ENCODE data around the gene ZSCAN2.

ZSCAN2 gene

GRCh38 chr15:84600331-84600686 is 500 bp upstream of the ZSCAN2 start:
- DNase-seq (ENCODE audit: extremely low spot score) = no peak
- CTCF ChIA-PET = interaction anchor here (1.2 to 4.0 kb wide), 4 partner anchors 12 to 329 kb away, joined by 3 to 23 read pairs (median 10); no protein-coding TSS in a partner anchor
- TF ChIP-seq, protein P1, sequence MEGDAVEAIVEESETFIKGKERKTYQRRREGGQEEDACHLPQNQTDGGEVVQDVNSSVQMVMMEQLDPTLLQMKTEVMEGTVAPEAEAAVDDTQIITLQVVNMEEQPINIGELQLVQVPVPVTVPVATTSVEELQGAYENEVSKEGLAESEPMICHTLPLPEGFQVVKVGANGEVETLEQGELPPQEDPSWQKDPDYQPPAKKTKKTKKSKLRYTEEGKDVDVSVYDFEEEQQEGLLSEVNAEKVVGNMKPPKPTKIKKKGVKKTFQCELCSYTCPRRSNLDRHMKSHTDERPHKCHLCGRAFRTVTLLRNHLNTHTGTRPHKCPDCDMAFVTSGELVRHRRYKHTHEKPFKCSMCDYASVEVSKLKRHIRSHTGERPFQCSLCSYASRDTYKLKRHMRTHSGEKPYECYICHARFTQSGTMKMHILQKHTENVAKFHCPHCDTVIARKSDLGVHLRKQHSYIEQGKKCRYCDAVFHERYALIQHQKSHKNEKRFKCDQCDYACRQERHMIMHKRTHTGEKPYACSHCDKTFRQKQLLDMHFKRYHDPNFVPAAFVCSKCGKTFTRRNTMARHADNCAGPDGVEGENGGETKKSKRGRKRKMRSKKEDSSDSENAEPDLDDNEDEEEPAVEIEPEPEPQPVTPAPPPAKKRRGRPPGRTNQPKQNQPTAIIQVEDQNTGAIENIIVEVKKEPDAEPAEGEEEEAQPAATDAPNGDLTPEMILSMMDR (IDR thresholded peaks at IDR 0.05; ENCODE audit: control extremely low read depth, extremely low read depth, low read depth, missing control alignments) = no peak
- POLR2A ChIA-PET = no interaction called here

- ChIA-PET POLR2A (interaction anchor here (0.7 kb wide), 1 partner anchor 23 kb away, joined by 3 read pairs; no protein-coding TSS in a partner anchor), CTCF (interaction anchor here (1.0 to 4.0 kb wide), 4 partner anchors 13 to 327 kb away, joined by 3 to 23 read pairs (median 11); no protein-coding TSS in a partner anchor)
- TF ChIP-seq, protein P1 (IDR thresholded peaks at IDR 0.05; ENCODE audit: control extremely low read depth, extremely low read depth, low read depth, missing control alignments) = no peak
- no peak for DNase-seq (ENCODE audit: extremely low spot score)
Observed at GRCh38 chr15:84601555-84601838, 688 bp downstream of the ZSCAN2 start.

DNA sequence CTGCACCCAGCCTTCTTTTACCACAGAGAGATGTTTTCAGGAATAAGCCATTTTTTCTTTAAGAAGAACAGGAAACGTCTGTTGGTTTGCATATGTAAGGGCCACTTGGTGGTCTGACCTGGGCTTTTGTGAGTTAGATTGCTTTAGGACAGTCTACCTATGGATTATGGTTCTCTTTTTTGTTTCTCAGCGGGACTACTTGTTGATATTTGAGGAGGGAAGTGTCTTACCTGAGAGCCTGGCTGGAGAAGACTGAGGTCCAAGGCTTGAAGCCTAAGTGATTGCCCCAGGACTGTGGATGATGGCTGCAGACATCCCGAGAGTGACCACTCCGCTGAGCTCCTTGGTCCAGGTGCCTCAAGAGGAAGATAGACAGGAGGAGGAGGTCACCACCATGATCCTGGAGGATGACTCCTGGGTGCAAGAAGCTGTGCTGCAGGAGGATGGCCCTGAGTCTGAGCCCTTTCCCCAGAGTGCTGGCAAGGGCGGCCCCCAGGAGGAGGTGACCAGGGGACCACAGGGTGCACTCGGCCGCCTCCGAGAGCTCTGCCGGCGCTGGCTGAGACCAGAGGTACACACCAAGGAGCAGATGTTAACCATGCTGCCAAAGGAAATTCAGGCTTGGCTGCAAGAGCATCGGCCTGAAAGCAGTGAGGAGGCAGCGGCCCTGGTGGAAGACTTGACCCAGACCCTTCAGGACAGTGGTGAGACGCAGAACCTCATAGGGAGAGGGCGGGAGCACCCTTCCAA is 3.0 kb downstream of the ZSCAN2 start:
- TF ChIP-seq, protein P1 (IDR thresholded peaks at IDR 0.05; ENCODE audit: control extremely low read depth, extremely low read depth, low read depth, missing control alignments) = no peak
- no peak for DNase-seq (ENCODE audit: extremely low spot score)
- POLR2A ChIA-PET = interaction anchor here (1.1 kb wide), 1 partner anchor 132 kb away, joined by 6 read pairs; no protein-coding TSS in a partner anchor
- CTCF ChIA-PET = interaction anchor here (1.1 kb wide), 2 partner anchors 10 to 324 kb away, joined by 3 read pairs; no protein-coding TSS in a partner anchor

DNA sequence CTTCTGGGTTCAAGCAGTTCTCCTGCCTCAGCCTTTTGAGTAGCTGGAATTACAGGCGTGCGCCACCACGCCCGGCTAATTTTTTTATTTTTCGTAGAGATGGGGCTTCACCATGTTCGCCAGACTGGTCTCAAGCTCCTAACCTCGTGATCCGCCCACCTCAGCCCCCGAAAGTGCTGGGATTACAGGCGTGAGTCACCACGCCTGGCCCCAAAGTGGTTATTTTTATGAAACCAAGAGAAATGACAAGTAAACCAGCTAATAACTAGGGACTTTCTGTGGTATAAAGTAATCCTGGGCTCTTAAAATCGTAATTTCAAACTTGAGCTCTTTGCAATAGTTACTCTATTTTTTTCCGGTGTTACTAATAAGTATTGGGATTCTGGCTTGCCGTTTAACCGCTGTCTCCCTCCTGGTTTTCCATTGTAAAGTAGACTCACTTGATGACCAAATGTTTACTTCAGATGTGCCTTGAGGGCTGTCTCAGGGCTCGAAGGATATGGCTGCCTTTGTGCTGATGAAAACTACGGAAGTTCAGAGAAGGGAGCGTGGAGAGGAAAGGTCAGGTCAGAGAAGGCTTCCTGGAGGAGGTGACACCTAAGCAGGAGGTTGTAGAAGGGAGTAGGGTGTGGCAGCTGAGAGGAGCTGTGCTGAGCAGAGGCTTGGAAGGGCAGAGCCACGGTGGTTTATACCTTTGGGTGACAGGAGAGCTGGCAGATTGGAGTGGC is 4.2 kb downstream of the ZSCAN2 start:
- CTCF ChIA-PET = interaction anchor here (1.0 to 1.3 kb wide), 7 partner anchors 10 to 323 kb away, joined by 3 to 4 read pairs (median 3); no protein-coding TSS in a partner anchor
- TF ChIP-seq, protein P1 (IDR thresholded peaks at IDR 0.05; ENCODE audit: control extremely low read depth, extremely low read depth, low read depth, missing control alignments) = no peak
- DNase-seq (ENCODE audit: extremely low spot score) = no peak
- POLR2A ChIA-PET = interaction anchor here (1.1 kb wide), 1 partner anchor 130 kb away, joined by 6 read pairs; no protein-coding TSS in a partner anchor

DNA sequence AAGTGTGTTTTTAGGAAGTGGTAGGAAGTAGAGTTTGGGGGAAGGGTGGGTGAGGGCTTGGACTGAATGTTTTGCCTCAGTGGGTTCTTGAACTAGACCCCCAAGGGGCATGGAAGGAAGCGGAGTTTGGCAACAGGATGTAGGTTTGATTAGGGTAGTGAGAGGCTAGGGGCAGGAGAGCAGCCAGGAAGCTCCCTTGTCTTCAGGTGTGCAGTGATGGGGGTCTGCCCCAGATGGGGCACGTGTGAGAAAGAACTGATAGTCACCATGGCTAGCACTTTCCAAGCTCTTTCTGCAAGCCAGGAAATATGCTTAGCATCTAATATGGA is 4.7 kb downstream of the ZSCAN2 start:
- TF ChIP-seq, protein P1 (IDR thresholded peaks at IDR 0.05; ENCODE audit: control extremely low read depth, extremely low read depth, low read depth, missing control alignments) = no peak
- CTCF ChIA-PET = interaction anchor here (1.0 to 1.3 kb wide), 5 partner anchors 11 to 50 kb away, joined by 3 to 4 read pairs (median 4); no protein-coding TSS in a partner anchor
- POLR2A ChIA-PET = no interaction called here

DNA sequence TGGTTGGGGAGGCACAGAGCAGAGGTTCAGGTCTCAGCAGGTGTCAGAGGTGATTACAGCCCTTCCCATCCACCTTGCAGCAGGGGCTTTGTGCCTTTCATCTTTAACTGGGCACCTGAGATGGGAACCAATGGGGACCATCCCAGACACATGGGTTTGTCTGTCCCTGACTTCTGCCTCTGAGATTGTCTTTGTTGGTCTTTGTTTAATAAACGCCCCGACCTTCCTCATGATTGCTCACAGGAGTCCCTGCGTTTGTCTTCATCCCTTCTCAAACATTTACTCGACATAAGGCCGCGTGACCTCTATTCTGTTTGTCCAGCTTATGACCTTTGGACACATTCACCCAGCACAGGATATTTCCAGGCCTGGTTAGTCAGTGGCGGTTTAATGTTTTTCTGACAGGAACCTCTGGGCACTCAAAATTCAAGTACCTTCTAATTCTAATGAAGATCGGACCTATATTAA is 5.9 kb downstream of the ZSCAN2 start:
- DNase-seq (ENCODE audit: extremely low spot score) = no peak
- ChIA-PET CTCF (interaction anchor here (0.9 to 1.6 kb wide), 2 partner anchors 19 kb away, joined by 3 to 4 read pairs; no protein-coding TSS in a partner anchor), POLR2A (no interaction called here)
- TF ChIP-seq, protein P1 (IDR thresholded peaks at IDR 0.05; ENCODE audit: control extremely low read depth, extremely low read depth, low read depth, missing control alignments) = no peak

More for the DNA sequence above, 4.7 kb downstream of the ZSCAN2 start:
- DNase-seq (ENCODE audit: extremely low spot score) = no peak
